Ovary (tissue), 9 donors: ENCODE results near the gene RETN. TPM values are rescaled to one million over a fixed set of nuclear protein-coding genes. Genes with fewer than 3 reads are reported as not detected.

ENCODE experiments used
- DNase-seq, 5 donors: peaks; one replicate each; pipeline ENCODE4 v3.0.0-alpha.2; 2019 to 2020
- H3K27ac ChIP-seq, 2 donors: fragments of 200-600 bp; one replicate each; pipeline versions ENCODE4 v1.5.1 to v1.8.0; 2019 to 2022
- H3K27me3 ChIP-seq: fragments of 200-600 bp; one replicate; pipeline ENCODE4 v1.8.0; 2022
- H3K36me3 ChIP-seq: fragments of 200-600 bp; sonication (generic); one replicate; pipeline ENCODE4 v1.5.1; 2019
- H3K4me1 ChIP-seq: one replicate; pipeline ENCODE4 v1.8.1; 2013; ENCODE audit warnings: mild to moderate bottlenecking, moderate library complexity; ENCODE audit not compliant: insufficient read depth
- H3K4me3 ChIP-seq: fragments of 200-600 bp; sonication (generic); one replicate; pipeline ENCODE4 v1.5.1; 2017
- H3K9me3 ChIP-seq, 2 donors: fragments of 200-600 bp in 1 of 2; sonication (generic) in 1 of 2; one replicate each; pipeline versions ENCODE4 v1.5.1 to v1.8.1; 2013 to 2019; ENCODE audit warnings: mild to moderate bottlenecking in 1 of 2, moderate library complexity in 1 of 2
- EP300 ChIP-seq: sonication (generic); formaldehyde crosslinking; IDR thresholded peaks from one replicate; pipeline ENCODE4 v1.6.1; 2017; ENCODE audit warnings: antibody characterized with exemption
- POLR2A ChIP-seq: fragments of 450-650 bp; IDR thresholded peaks from one replicate; pipeline ENCODE4 v1.6.1; 2017; ENCODE audit warnings: antibody characterized with exemption, mild to moderate bottlenecking, moderate library complexity
- WGBS, 3 donors: extraction: QIAGEN DNeasy Blood & Tissue Kit in 1 of 3; methylation state at CpG; one replicate each; pipeline versions ENCODE4 v1.1.5 to v1.1.7; 2013 to 2017; 5-methylcytosine and 5-hydroxymethylcytosine counted together
- intact Hi-C, 4 donors: fragments of 100-400 bp; cut with DNase I; formaldehyde crosslinking; loops; one replicate each; pipeline versions ENCODE4 v1.11.0 to v1.15.1; 2022 to 2023
- polyA plus RNA-seq, 2 donors: library from polyadenylated mRNA; stranded (reverse); fragments of 200-250 nt in 1 of 2; fragments of 350-450 nt in 1 of 2; fragmentation: Illumina TruSeq in 1 of 2; extraction: RNeasy Lipid Tissue Mini Kit (QIAGEN cat#74804) in 1 of 2; gene quantifications; one replicate each; pipeline ENCODE4 v1.2.3, GENCODE V29; 2013 to 2014
- total RNA-seq, 7 donors: library from RNA; depleted of rRNA in 2 of 7; stranded (reverse); fragments of >200 nt in 2 of 7; fragmentation: NEBNext Ultra II Directional in 3 of 7; extraction: Animal tissue kit (Norgen Biotek cat#: 25700) in 3 of 7; gene quantifications; one replicate each; pipeline versions ENCODE4 v1.1.0 to v1.2.4, GENCODE V29; 2016 to 2023
- TF ChIP-seq, protein P1 (sequence below), 3 donors: fragments of 450-650 bp in 2 of 3; fragments of 200-600 bp in 1 of 3; IDR thresholded peaks; one replicate each; pipeline versions ENCODE4 v1.5.1 to v1.8.0; 2016 to 2022; ENCODE audit warnings: antibody characterized with exemption in 3 of 3, mild to moderate bottlenecking in 1 of 3
- donor health status: DM: no; HTN: no; CAD: no; lungs with moderate emphysema.
- donor health status: DM: no; HTN: no; CAD: no.
- donor health status: Bipolar disorder and iron deficiency.
- donor health status: DM: yes; HTN: yes; CAD: no.
- donor health status: DM: no; HTN: no; CAD: no.
- donor health status: DM: yes; HTN: yes; CAD: no.

Gene RETN
- total and polyA plus RNA-seq, 9 donors: 0.46 to 0.52 (median 0.48) TPM; not detected in 6

DNA sequence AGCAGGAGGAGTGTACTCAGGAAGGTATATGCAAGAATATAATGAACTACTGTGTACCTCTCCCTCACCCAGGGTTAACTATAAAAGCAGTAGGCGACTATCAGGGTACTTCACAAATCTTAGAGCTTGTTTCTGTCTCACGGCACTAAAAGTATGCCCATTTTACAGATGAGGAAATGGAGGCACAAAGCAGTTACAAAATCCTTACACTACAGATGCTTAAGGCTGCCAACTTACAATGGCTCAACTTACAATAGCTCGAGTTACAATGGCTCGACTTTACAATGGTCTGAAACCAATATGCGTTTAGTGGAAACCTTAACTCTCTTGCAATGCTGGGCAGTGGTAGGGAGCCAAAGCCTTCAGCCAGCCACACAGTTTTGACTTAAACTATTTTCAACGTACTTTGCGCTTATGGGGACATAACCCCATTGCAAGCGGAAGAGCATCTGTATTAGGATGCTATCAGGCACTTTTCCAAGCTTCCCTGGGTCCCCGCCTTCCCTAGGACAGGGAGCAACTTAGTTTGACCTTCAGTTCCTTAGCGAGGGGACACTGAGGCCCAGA, 29.0 kb downstream of the RETN start:
- WGBS, 3 donors: 62 to 74% (median 63%) methylated on average over 10 of the region's 10 CpGs
- DNase-seq: no peak
- H3K4me1 ChIP-seq: no peaks in the 10 kb centered on the region
- no peaks in the 10 kb centered on the region for H3K27me3 ChIP-seq
- intact Hi-C loops: no loop called here
- H3K4me3 ChIP-seq: no peak overlapping the region
- H3K36me3 ChIP-seq: no peaks in the 10 kb centered on the region
- no peak for TF ChIP-seq EP300
- no peak for TF ChIP-seq POLR2A
- TF ChIP-seq, protein P1, sequence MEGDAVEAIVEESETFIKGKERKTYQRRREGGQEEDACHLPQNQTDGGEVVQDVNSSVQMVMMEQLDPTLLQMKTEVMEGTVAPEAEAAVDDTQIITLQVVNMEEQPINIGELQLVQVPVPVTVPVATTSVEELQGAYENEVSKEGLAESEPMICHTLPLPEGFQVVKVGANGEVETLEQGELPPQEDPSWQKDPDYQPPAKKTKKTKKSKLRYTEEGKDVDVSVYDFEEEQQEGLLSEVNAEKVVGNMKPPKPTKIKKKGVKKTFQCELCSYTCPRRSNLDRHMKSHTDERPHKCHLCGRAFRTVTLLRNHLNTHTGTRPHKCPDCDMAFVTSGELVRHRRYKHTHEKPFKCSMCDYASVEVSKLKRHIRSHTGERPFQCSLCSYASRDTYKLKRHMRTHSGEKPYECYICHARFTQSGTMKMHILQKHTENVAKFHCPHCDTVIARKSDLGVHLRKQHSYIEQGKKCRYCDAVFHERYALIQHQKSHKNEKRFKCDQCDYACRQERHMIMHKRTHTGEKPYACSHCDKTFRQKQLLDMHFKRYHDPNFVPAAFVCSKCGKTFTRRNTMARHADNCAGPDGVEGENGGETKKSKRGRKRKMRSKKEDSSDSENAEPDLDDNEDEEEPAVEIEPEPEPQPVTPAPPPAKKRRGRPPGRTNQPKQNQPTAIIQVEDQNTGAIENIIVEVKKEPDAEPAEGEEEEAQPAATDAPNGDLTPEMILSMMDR (IDR thresholded peaks at IDR 0.05): no peak
- no peak overlapping the region for H3K27ac ChIP-seq
- H3K9me3 ChIP-seq: no peaks in the 10 kb centered on the region

DNA sequence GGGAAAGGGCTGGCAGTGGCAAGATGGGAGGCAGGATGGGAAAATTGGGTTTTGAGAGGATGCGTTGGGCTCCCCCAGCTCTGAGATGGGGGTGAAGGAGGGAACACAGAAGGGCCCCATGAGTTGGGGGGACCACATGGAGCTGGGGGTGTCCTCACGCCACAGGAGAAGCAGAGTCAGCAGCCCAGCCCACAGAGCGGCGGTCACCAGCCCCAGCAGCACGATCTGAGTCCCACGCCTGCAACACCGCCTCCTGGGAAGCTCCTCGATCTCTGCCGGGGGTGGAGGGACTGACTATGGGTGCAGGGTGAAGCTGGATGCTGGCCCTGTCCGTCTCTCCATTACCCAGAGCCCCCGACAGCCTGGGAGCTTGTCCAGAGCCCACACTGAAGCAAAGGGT, 29.7 kb downstream of the RETN start:
- Histone ChIP-seq H3K36me3 (no peaks in the 10 kb centered on the region), H3K4me3 (no peak overlapping the region), H3K27me3 (no peaks in the 10 kb centered on the region), H3K4me1 (no peaks in the 10 kb centered on the region), H3K27ac (no peak overlapping the region), H3K9me3 (no peaks in the 10 kb centered on the region)
- TF ChIP-seq, protein P1 (IDR thresholded peaks at IDR 0.05): no peak
- TF ChIP-seq POLR2A (no peak), EP300 (no peak)
- WGBS, 3 donors: 18 to 27% (median 19%) methylated on average over 11 of the region's 11 CpGs
- intact Hi-C loops: no loop called here
- no peak for DNase-seq

DNA sequence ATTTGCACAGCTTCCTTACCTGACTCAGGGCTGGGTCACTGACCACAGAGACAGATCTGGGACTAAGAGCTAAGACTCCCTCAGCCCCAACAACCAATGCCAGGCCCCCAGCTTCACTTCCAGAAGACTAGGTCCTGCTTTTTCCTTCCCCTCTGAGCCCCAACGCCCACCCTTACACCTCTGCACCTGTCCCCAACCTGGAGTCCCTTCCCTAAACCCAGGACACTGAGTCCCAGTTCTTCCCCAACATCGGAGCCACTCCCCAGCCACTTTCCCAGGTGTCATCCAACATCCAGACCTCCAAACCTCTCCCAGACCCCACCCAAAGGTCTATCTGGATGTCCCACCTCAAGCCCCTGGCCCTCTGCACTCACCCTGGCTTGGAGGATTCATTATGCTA, 30.2 kb downstream of the RETN start:
- Histone ChIP-seq H3K4me3 (no peak overlapping the region), H3K27me3 (no peaks in the 10 kb centered on the region), H3K27ac (no peak overlapping the region), H3K36me3 (no peaks in the 10 kb centered on the region), H3K9me3 (no peaks in the 10 kb centered on the region), H3K4me1 (no peaks in the 10 kb centered on the region)
- intact Hi-C loops: no loop called here
- TF ChIP-seq POLR2A (no peak), EP300 (no peak)
- TF ChIP-seq, protein P1 (IDR thresholded peaks at IDR 0.05): no peak
- WGBS, 3 donors: 21 to 41% (median 32%) methylated on average over 2 of the region's 2 CpGs
- no peak for DNase-seq

DNA sequence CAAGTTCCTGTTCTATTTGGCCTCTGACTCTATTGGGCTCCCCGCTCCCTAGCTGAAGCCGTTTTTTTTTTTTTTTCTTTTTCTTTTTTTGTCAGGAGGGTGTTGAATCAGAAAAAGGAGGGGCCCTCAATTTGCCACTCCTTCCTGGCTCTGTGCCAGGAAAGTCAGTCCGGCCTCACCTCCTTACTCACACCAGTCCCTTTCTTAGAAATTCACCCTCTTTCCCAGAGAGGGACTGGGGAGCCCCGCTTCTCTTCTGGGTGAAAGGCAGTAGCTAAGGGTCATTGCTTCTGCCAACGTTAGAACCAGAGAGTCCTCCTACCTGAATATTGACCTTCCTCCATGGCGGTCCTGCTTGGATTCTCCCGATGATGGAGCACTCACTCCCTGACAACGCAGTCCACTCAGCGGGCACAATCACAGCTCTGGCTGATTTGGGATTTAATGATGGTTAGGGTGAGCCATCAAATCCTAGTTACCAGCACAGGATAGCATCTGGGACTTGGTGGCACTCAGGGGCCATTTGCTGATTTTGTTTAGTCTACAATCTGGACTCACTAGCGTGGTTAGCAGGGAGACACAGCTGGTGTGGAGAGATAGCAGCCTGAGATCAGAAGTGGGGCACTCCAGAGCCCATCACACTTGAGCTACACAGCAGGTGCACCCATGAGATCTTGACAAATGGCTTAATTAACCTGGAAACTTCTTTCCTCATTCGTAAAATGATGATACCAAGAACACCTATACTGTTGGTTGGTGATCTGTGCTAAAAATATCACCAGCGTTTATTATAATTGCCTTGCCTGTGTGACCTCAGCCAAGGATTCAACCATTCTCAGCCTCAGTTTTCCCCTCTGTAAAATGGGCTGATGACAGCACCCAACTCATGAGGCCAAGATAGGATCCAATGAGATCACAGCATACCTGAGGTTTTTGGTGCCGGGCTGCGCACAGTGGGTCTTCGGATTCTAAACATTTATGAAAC, 30.9 kb downstream of the RETN start:
- no peaks in the 10 kb centered on the region for H3K4me1 ChIP-seq
- intact Hi-C loops: no loop called here
- no peak overlapping the region for H3K27ac ChIP-seq
- TF ChIP-seq EP300 (no peak), POLR2A (no peak)
- TF ChIP-seq, protein P1 (IDR thresholded peaks at IDR 0.05): no peak
- H3K36me3 ChIP-seq: no peaks in the 10 kb centered on the region
- 51 to 58% (median 51%) methylated on average over 15 of the region's 15 CpGs for WGBS, 3 donors
- DNase-seq: no peak
- no peak overlapping the region for H3K4me3 ChIP-seq
- H3K27me3 ChIP-seq: no peaks in the 10 kb centered on the region
- no peaks in the 10 kb centered on the region for H3K9me3 ChIP-seq
